Epithelial cell of esophagus (primary cell): ENCODE data around the gene NSMCE3.

Source experiments
- DNase-seq: peaks from one replicate; pipeline ENCODE4 v3.0.0; 2010; ENCODE audit warnings: low read depth
- H3K4me3 ChIP-seq: 2 replicates; pipeline ENCODE4 v1.5.1; 2011; ENCODE audit warnings: mild to moderate bottlenecking, low read length, control low read depth
- TF ChIP-seq, protein P1 (sequence below): IDR thresholded peaks from 2 replicates; pipeline ENCODE4 v1.5.1; 2011; ENCODE audit warnings: low read depth, mild to moderate bottlenecking, low read length, control low read depth, inconsistent platforms; ENCODE audit not compliant: insufficient read depth; ENCODE audit errors: missing control alignments

The NSMCE3 gene

DNA sequence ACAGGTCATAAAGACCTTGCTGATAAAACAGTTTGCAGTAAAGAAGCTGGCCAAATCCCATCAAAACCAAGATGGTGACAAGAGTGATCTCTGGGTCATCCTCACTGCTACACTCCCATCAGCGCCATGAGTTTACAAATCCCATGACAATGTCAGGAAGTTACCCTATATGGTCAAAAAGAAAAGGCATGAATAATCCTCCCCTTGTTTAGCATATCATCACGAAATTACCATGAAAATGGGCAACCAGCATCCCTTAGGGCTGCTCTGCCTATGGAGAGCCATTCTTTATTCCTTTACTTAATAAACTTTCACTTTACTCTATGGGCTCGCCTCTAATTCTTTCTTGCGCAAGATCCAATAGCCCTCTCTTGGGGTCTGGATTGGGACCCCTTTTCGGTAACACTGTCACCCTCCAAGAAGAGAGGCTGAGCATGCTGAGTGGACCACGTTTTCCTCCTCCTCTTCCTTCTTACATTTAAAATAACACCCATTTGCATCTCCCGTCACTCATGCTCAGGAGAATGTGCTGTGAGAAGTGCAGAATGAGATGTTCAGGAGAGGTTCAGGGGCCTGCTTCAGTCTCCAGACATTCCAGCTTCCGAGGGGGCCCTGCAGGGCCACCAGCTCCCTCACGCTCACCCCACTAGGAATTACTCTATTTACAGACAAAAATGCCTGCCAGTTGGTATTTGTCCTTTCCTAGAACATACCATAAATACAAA is 47.3 kb downstream of the NSMCE3 start:
- no peak overlapping the region for H3K4me3 ChIP-seq
- no peak for DNase-seq
- TF ChIP-seq, protein P1, sequence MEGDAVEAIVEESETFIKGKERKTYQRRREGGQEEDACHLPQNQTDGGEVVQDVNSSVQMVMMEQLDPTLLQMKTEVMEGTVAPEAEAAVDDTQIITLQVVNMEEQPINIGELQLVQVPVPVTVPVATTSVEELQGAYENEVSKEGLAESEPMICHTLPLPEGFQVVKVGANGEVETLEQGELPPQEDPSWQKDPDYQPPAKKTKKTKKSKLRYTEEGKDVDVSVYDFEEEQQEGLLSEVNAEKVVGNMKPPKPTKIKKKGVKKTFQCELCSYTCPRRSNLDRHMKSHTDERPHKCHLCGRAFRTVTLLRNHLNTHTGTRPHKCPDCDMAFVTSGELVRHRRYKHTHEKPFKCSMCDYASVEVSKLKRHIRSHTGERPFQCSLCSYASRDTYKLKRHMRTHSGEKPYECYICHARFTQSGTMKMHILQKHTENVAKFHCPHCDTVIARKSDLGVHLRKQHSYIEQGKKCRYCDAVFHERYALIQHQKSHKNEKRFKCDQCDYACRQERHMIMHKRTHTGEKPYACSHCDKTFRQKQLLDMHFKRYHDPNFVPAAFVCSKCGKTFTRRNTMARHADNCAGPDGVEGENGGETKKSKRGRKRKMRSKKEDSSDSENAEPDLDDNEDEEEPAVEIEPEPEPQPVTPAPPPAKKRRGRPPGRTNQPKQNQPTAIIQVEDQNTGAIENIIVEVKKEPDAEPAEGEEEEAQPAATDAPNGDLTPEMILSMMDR = no peak

DNA sequence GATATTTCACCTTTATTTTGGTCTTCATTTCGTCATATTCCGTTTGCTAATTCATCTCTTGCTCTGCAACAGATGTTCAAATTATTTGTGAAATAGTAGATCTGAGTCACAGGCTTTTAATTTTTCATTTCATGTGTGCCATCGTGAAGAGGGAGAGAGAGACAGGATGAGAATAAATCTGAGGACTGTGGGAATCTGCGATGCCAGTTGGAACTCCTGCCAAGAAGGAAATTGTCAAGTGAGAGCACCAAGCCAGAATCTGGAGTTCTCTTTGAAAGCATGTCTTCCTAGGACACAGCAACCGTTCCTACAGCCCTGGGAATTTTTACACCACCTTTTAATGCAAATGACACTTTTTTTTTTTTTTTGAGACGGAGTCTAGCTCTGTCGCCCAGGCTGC is 48.8 kb downstream of the NSMCE3 start:
- no peak overlapping the region for H3K4me3 ChIP-seq
- DNase-seq = no peak
- TF ChIP-seq, protein P1 = no peak

DNA sequence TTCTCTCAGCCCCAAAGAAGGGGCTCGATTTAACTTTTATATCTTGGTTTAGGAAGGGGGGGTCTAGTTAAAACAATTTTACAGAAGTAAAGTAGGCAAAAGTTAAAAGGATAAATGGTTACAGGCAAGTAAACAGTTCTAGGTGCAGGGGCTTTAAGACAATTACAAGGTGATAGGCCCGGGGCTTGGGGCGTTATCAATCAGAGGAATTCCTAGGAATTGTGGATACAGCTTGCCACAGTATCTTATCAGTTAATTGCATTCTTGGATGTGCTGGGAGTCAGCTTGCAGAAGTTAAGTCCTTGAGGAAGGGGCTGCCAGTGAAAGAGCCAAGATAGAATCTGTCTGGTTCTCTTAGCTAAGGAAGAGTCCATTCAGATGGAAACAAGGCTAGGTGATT is 52.7 kb downstream of the NSMCE3 start:
- TF ChIP-seq, protein P1 = no peak
- no peak for DNase-seq
- H3K4me3 ChIP-seq = no peak overlapping the region
